HepG2 (cell line): ENCODE measurements around the gene HP1BP3. TPM values are rescaled to one million over a fixed set of nuclear protein-coding genes. Genes with fewer than 3 reads are reported as not detected.

Source experiments
- ATAC-seq: fragments of 200-7000 bp; cut with Tn5 transposase; 3 replicates; pipeline ENCODE4 v1.9.1; 2020; ENCODE audit warnings: mild to moderate bottlenecking, moderate library complexity
- BruUV-seq: library from RNA; stranded (reverse); fragments of 400-500 nt; replicated peaks from 2 replicates; lab custom pipeline; 2021; lab: Mats Ljungman, UMichigan
- CTCF ChIA-PET: fragments of 300-600 bp; formaldehyde crosslinking; extraction: SDS; loops from one replicate; lab custom pipeline; 2021; ENCODE audit warnings: low total read pairs, inconsistent platforms, low intra/inter-chr PET ratio; lab: Yijun Ruan, JAX
- POLR2A ChIA-PET: fragments of 350-600 bp; sonication (Branson Sonifier 250); formaldehyde crosslinking; loops from one replicate; lab custom pipeline; 2020; ENCODE audit warnings: antibody characterized with exemption, inconsistent platforms; lab: Yijun Ruan, JAX
- DNase-seq: peaks from one replicate; pipeline ENCODE4 v3.0.0-alpha.2; 2015; ENCODE audit warnings: low spot score
- FAIRE-seq: peaks from 3 replicates; lab custom pipeline; 2011; peaks lifted over from hg19 to GRCh38; lab: Jason Lieb, UNC
- H2AFZ ChIP-seq: one replicate; pipeline ENCODE4 v1.6.1; 2011; ENCODE audit warnings: low read length, inconsistent platforms
- H3K27ac ChIP-seq: fragments of 300-600 bp; 3 replicates; pipeline ENCODE4 v1.8.0; 2011; ENCODE audit warnings: mixed run types, mild to moderate bottlenecking, mixed read lengths, low read length, inconsistent platforms; ENCODE audit not compliant: insufficient read depth; ENCODE audit errors: extremely low read length
- H3K27me3 ChIP-seq, 2 experiments: fragments of 200-600 bp in 1 of 2; 2 replicates in 1 of 2; 3 replicates in 1 of 2; pipeline versions ENCODE4 v1.6.0 to v1.8.0; 2011; ENCODE audit warnings: low read length in 2 of 2, mild to moderate bottlenecking in 2 of 2, moderate library complexity in 2 of 2, inconsistent platforms in 1 of 2; ENCODE audit not compliant: insufficient read depth in 2 of 2, control insufficient read depth in 1 of 2
- H3K36me3 ChIP-seq, 2 experiments: fragments of 200-600 bp in 1 of 2; replicated peaks in 1 of 2; 2 replicates in 1 of 2; 3 replicates in 1 of 2; pipeline versions ENCODE4 v1.5.1 to v1.8.0; 2011; ENCODE audit warnings: low read length in 2 of 2, inconsistent platforms in 1 of 2; ENCODE audit not compliant: insufficient read depth in 2 of 2, control insufficient read depth in 1 of 2
- H3K4me1 ChIP-seq: 2 replicates; pipeline ENCODE4 v1.5.1; 2012; ENCODE audit warnings: low read length, inconsistent platforms; ENCODE audit not compliant: insufficient read depth
- H3K4me2 ChIP-seq: 2 replicates; pipeline ENCODE4 v1.6.0; 2011; ENCODE audit warnings: low read depth, low read length, inconsistent platforms
- H3K4me3 ChIP-seq, 3 experiments: fragments of 200-600 bp in 1 of 3; sonication (generic), shearing (Covaris generic) in 1 of 3; replicated peaks in 1 of 3; 2 replicates each; pipeline ENCODE4 v1.5.1; 2011 to 2016; ENCODE audit warnings: low read length in 3 of 3, inconsistent platforms in 2 of 3, low read depth in 2 of 3, mild to moderate bottlenecking in 2 of 3, control low read depth in 1 of 3, mixed read lengths in 1 of 3; ENCODE audit not compliant: insufficient read depth in 1 of 3
- H3K79me2 ChIP-seq: one replicate; pipeline ENCODE4 v1.6.1; 2011; ENCODE audit warnings: low read length, inconsistent platforms; ENCODE audit not compliant: insufficient read depth
- H3K9ac ChIP-seq: 2 replicates; pipeline ENCODE4 v1.6.0; 2011; ENCODE audit warnings: mild to moderate bottlenecking, low read depth, low read length, inconsistent platforms; ENCODE audit not compliant: insufficient read depth
- H3K9me3 ChIP-seq: 2 replicates; pipeline ENCODE4 v1.5.1; 2012; ENCODE audit warnings: mild to moderate bottlenecking, low read length
- H4K20me1 ChIP-seq: 2 replicates; pipeline ENCODE4 v1.6.0; 2011; ENCODE audit warnings: inconsistent platforms, mild to moderate bottlenecking, low read length, moderate library complexity; ENCODE audit not compliant: insufficient read depth
- DMAP1 ChIP-seq: IDR thresholded peaks from 2 replicates; pipeline ENCODE4 v1.6.1; 2016
- RAD21 ChIP-seq: fragments of 450-650 bp; formaldehyde crosslinking; IDR thresholded peaks from 2 replicates; pipeline ENCODE4 v1.5.0; 2020; ENCODE audit warnings: mild to moderate bottlenecking
- RXRB ChIP-seq: IDR thresholded peaks from 2 replicates; pipeline ENCODE4 v1.6.1; 2016; ENCODE audit warnings: borderline replicate concordance, missing genetic modification reagents, missing compliant biosample characterization
- STAG1 ChIP-seq: sonication (generic); formaldehyde crosslinking; IDR thresholded peaks from 2 replicates; pipeline ENCODE4 v1.4.0; 2020; ENCODE audit warnings: missing genetic modification reagents
- ZNF687 ChIP-seq: sonication (generic); formaldehyde crosslinking; IDR thresholded peaks from 2 replicates; pipeline ENCODE4 v1.5.1; 2020; ENCODE audit warnings: mild to moderate bottlenecking, missing genetic modification reagents, moderate library complexity
- WGBS: methylation state at CpG from one replicate; pipeline ENCODE4 v1.1.6; 2017; ENCODE audit warnings: low lambda C conversion rate; 5-methylcytosine and 5-hydroxymethylcytosine counted together
- in situ Hi-C: cut with HindIII; loops from 2 replicates; pipeline ENCODE4 v1.10.0; 2017; ENCODE audit warnings: low pct_unique_long_range_greater_than_20kb; ENCODE audit not compliant: extremely low pct_ligation_motif_present
- intact Hi-C: fragments of 100-400 bp; cut with micrococcal nuclease; formaldehyde crosslinking; loops from one replicate; pipeline ENCODE4 v1.10.0; 2022; ENCODE audit not compliant: unreplicated experiment
- polyA plus RNA-seq, 8 experiments: library from polyadenylated mRNA; depleted of rRNA in 3 of 8; stranded (reverse) in 7 of 8; unstranded in 1 of 8; fragments of >200 nt; fragmentation: Illumina TruSeq in 4 of 8; extraction: Trizol in 4 of 8; gene quantifications; 2 replicates each; pipeline versions ENCODE4 v1.2.1 to v1.2.3, GENCODE V29; 2011 to 2016; ENCODE audit warnings: low read depth in 4 of 8, missing spikeins in 1 of 8, mixed read lengths in 1 of 8; ENCODE audit not compliant: insufficient read depth in 1 of 8
- total RNA-seq, 5 experiments: library from RNA; depleted of rRNA; stranded (reverse); fragments of >200 nt; fragmentation: Illumina TruSeq; extraction: Trizol; gene quantifications; 2 replicates each; pipeline ENCODE4 v1.2.3, GENCODE V29; 2016; ENCODE audit warnings: low read depth in 1 of 5
- TF ChIP-seq, protein P1 (sequence below): sonication (generic); formaldehyde crosslinking; conservative IDR thresholded peaks from 2 replicates; pipeline ENCODE4 v1.8.0; 2022; ENCODE audit warnings: mild to moderate bottlenecking, moderate library complexity, missing genetic modification reagents
- TF ChIP-seq, protein P2 (sequence below): sonication (generic); formaldehyde crosslinking; IDR thresholded peaks from 2 replicates; pipeline ENCODE4 v1.5.0; 2020; ENCODE audit warnings: mild to moderate bottlenecking, missing genetic modification reagents, moderate library complexity
- TF ChIP-seq, protein P3 (sequence below): sonication (generic); formaldehyde crosslinking; IDR thresholded peaks from 2 replicates; pipeline ENCODE4 v1.4.0; 2020; ENCODE audit warnings: missing genetic modification reagents

HP1BP3 gene
- total and polyA plus RNA-seq, 2 of the 13 experiments (the other 11 are each of a cell fraction or from before 2014, with no cell fraction given), result 98.5 to 137 TPM

DNA sequence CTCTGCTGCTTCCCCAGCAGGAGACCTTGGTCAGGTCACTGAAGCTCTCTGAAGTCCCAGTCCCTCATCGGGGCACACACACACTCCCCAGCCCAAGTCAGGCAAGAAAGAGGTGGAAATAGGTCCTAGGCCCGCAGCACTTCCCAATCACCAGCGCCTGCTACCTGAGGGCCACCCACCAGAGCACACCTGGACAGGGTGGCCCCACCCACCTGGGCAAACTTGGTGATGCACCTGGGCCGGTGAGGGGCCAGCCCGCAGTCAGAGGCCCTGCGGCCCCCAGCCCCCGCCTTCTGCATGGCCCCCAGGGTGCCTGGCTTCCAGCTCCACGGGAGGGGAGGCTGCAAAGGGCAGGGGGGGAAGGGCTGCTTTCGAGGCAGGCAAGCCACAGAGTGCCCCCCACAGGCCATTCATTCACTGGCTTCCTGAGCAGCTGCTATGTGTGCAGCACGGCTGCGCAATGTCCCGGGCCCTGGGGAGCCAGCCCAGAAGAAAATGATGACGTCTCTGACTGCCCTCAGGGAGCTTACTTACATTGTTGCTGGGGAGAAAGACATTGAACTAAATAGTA lies 59.3 kb downstream of the HP1BP3 start:
- TF ChIP-seq, protein P1, sequence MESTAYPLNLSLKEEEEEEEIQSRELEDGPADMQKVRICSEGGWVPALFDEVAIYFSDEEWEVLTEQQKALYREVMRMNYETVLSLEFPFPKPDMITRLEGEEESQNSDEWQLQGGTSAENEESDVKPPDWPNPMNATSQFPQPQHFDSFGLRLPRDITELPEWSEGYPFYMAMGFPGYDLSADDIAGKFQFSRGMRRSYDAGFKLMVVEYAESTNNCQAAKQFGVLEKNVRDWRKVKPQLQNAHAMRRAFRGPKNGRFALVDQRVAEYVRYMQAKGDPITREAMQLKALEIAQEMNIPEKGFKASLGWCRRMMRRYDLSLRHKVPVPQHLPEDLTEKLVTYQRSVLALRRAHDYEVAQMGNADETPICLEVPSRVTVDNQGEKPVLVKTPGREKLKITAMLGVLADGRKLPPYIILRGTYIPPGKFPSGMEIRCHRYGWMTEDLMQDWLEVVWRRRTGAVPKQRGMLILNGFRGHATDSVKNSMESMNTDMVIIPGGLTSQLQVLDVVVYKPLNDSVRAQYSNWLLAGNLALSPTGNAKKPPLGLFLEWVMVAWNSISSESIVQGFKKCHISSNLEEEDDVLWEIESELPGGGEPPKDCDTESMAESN (CRISPR knock-in tag), result peak; percentile 92
- TF ChIP-seq RAD21 (CRISPR knock-in tag) (peak; percentile 30; the same call in 1 of the 2 replicates), ZNF687 (CRISPR knock-in tag) (peak; percentile 27; the same call in 1 of the 2 replicates), STAG1 (peak; percentile 20; the same call in 1 of the 2 replicates), DMAP1 (CRISPR knock-in tag) (no peak), RXRB (no peak)
- TF ChIP-seq, protein P2, sequence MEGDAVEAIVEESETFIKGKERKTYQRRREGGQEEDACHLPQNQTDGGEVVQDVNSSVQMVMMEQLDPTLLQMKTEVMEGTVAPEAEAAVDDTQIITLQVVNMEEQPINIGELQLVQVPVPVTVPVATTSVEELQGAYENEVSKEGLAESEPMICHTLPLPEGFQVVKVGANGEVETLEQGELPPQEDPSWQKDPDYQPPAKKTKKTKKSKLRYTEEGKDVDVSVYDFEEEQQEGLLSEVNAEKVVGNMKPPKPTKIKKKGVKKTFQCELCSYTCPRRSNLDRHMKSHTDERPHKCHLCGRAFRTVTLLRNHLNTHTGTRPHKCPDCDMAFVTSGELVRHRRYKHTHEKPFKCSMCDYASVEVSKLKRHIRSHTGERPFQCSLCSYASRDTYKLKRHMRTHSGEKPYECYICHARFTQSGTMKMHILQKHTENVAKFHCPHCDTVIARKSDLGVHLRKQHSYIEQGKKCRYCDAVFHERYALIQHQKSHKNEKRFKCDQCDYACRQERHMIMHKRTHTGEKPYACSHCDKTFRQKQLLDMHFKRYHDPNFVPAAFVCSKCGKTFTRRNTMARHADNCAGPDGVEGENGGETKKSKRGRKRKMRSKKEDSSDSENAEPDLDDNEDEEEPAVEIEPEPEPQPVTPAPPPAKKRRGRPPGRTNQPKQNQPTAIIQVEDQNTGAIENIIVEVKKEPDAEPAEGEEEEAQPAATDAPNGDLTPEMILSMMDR (CRISPR knock-in tag), result peak; percentile 63
- TF ChIP-seq, protein P3, sequence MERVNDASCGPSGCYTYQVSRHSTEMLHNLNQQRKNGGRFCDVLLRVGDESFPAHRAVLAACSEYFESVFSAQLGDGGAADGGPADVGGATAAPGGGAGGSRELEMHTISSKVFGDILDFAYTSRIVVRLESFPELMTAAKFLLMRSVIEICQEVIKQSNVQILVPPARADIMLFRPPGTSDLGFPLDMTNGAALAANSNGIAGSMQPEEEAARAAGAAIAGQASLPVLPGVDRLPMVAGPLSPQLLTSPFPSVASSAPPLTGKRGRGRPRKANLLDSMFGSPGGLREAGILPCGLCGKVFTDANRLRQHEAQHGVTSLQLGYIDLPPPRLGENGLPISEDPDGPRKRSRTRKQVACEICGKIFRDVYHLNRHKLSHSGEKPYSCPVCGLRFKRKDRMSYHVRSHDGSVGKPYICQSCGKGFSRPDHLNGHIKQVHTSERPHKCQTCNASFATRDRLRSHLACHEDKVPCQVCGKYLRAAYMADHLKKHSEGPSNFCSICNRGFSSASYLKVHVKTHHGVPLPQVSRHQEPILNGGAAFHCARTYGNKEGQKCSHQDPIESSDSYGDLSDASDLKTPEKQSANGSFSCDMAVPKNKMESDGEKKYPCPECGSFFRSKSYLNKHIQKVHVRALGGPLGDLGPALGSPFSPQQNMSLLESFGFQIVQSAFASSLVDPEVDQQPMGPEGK (CRISPR knock-in tag), result peak; percentile 23; the same call in 1 of the 2 replicates
- Histone ChIP-seq H3K9ac (no peak overlapping the region), H3K4me2 (peak overlapping the region; percentile 7; the same call in 1 of the 2 replicates), H3K27ac (no peak overlapping the region), H4K20me1 (no peaks in the 10 kb centered on the region), H2AFZ (no peak overlapping the region), H3K27me3 (peaks cover 5 to 21% of the 10 kb centered on the region in 2 experiments; a peak in 3 of 5 replicates), H3K36me3 (no peaks in the 10 kb centered on the region), H3K79me2 (no peaks in the 10 kb centered on the region), H3K4me3 (no peak overlapping the region), H3K4me1 (peaks cover 43% of the 10 kb centered on the region), H3K9me3 (no peaks in the 10 kb centered on the region)
- DNase-seq (no peak), ATAC-seq (0 out of 3 replicates have a peak, but pooled peaks have one; percentile 7), FAIRE-seq (no peak)
- in situ Hi-C loops (no loop called here), intact Hi-C loops (no loop called here)
- WGBS, result 37% methylated on average over 7 of the region's 13 CpGs
- POLR2A ChIA-PET, result no interaction called here
- CTCF ChIA-PET, result no interaction called here
- BruUV-seq, result no TSS peak
